NCI-H146 treated with DMSO at 0.1 percent for 48 hours (cell line): ENCODE data around the gene ANTXR1.
"Not testable (repeated sequence)": the region's sequence is repeated elsewhere in the genome, so short reads cannot be mapped to it uniquely, and the experiment has no call there.

ENCODE experiments used
- DNase-seq: peaks from one replicate; lab custom pipeline; 2025; ENCODE audit not compliant: unreplicated experiment; lab: John Stamatoyannopoulos, UW

ANTXR1 gene

DNA sequence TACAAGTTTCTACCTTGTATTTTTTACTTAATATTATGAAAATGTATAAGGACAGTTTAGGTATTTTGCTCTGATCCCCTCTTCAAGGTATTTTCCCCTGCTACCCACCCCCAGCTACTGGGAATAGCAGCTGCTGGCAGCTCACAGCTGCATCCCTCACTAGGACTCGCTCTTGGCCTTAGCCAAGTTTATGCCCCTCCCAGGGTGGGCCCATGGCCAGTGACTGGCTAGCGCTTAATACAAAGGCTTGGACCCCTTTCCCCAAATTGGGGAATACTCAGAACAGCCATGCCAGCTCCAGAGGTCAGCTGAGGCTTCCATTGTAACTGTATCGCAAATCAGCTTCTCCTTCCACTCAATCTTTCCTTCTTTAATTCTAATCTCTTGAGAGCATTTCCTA, 242.8 kb downstream of the ANTXR1 start:
- DNase-seq = no peak

DNA sequence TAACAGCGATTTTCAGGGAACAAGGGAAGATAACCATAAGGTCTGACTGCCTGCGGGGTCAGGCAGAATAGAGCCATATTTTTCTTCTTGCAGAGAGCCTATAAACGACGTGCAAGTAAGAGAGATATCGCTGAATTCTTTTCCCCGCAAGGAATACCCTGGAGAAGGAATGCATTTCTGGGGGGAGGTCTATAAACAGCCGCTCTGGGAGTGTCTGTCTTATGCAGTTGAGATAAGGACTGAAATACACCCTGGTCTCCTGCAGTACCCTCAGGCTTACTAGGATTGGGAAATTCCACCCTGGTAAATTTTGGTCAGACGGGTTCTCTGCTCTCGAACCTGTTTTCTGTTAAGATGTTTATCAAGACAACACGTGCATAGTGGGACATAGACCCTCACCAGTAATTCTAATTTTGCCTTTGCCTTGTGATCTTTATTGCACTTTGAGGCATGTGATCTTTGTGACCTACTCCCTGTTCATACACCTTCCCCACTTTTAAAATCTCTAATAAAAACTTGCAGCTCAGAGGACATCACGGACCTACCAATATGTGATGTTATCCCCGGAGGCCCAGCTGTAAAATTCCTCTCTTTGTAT, 247.1 kb downstream of the ANTXR1 start:
- not testable (repeated sequence) for DNase-seq

- no peak for DNase-seq
Observed at GRCh38 chr2:69260666-69261065, 247.7 kb downstream of the ANTXR1 start.

GRCh38 chr2:69269330-69269729, 256.4 kb downstream of the ANTXR1 start:
- no peak for DNase-seq

DNA sequence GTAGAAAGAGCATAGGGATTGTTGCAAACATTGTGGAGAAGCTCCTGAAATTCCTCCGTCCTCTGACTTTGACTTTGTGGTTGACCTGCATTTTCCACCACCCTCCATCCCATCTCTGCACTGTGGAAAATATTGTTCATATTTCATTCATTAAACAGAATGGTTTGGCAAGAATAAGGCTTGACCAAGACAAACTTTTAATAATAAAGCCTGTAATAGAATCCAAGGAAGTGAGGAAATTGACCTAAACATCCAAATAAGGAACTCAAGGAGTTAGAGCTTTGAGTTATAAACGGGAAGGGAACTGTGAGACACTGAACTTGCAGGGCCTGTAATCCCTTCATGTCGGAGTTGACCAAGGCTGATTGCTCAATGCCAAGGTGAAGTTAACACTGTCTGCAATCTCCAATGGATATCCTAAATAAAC, 258.9 kb downstream of the ANTXR1 start:
- DNase-seq = no peak

DNA sequence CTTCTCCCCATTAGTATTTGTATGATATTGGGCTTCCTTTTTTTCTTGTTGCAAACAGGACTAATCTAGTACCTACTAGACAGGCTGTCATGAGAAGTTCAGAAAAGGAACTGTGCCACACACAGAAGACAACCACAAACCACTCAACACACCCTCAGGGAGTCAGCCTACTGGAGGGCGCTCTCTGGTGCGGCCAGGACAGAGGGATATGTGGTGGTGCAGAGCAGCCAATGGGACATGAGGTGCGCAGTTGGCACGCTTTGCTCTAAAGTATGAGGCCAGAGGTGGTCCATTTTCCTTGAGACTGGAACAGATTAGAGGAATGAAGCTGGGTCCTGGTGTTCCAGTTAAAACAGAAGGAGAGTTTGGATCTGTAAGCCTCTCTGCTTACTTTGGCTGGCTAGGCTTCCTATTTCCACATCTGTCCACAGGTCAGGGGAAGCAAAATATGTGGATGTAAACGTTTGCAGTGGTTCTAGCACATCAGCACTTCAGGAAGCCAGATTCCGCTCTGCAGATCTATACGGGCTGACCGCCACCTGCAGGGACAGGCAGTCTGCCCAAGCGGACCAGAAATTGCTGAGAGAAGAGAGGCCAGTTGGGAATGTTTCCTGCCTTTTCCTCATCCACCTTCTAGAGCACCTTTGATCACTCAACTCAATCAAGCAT, 260.0 kb downstream of the ANTXR1 start:
- DNase-seq = no peak

DNA sequence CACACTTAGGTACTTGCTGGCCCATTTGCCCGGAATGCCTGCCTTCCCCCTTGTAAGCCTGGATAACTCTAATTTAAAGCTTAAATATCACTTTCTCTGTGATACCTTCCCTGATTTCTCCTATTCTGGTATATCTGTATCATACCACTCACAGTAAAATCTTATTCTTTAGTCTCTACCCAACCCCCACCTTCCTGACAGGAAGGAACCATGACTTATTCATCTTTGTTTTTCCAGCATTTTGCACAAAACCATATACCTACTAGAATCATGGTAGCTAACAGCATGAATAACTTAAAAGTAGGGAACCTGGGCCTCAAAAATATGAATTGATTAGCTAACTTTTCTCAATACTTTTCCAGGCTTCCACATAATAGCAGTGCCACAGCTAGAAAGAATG, 262.5 kb downstream of the ANTXR1 start:
- no peak for DNase-seq

DNA sequence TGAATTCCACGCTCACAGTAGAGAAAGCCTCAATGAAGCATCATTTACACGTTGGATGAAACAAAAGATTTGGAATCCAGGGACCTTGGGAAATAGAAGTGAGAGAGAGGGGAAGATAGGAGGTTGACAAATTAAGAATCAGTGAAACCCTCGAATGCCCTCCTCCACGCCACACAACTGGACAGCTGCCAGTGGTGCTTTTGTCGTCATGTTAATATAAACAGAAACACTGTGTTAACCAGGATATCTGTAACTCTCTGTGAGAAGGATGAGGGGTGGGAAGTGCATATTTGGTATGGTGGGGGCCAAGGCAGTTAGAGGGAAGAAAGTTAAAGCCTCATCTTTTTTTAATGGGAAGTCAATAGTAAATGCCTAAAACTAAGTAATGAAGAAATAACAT, 265.4 kb downstream of the ANTXR1 start:
- no peak for DNase-seq

DNA sequence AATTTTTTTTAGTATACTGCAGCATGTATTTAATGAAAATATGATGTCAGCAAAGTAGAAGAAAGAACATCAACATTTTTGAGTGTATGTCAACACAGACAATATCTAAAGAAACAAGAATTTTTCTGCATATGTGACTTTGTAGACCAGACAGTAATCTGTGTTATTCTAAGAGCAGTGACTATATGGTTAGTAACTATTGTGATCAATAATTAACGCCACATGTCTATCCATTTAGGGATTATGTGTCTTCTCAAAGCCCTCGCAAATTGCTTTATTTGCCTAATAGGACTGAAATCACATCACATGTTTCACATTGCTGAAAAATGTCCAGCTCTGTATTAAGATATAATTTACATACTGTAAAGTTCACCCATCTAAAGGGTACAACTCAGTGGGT, 266.2 kb downstream of the ANTXR1 start:
- no peak for DNase-seq

DNA sequence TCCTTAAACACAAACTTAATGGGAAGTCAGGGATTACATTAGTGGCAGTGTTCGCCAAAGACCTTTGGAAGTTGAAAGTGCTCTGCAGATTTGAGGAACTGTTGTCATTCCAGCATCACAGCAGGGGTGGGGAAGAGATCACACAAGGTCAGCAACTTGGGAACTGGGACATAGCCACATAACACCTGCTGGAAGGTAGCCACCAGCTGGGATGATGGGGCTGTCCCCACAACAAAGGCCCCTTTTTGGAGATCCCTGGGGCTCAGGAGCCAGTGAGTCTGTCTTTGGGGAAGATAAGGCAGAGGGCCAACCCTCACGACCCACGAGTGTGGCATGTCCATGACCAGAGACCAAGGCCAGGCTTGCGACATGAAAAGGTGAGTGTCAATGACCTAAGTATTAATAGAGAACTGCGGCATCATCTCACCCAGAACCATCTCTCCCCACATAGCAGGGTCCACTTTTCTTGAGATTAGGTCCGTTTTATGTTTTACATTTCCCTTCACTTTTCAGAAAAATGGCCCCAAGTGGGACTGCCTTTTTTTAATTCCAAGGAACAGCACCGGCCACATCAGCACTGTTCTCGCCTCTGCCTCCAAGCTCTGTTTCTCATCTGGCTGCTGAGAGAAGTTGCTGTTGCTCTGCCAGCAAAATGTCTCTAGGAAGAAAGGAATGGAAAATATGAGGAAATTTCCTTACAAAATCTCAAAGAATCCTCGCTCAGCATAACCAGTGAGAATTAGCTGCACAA, 267.1 kb downstream of the ANTXR1 start:
- no peak for DNase-seq

DNA sequence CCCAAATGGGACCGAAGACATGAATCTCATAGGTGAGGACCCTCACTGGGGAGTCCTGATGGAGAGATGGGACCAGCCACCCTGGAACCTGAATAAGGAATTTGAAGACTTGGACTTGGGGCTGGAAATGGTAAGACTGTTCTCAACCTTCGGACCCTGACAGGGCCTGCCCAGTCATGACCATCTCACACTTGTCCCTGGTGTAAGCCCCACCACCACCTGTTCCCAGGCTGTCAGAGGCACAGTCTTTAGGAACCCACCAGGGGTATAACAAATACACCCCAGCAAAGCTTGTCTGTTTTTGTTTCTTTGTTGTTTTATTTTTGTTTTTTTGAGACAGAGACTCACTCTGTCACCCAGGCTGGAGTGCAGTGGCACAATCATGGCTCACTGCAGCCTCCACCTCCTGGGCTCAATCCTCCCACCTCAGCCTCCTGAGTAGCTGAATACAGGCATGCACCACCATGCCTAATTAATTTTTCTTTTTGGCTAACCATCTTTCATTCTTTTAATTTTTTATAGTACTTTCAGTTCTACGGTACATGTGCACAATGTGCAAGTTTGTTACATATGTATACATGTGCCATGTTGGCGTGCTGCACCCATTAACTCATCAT, 267.9 kb downstream of the ANTXR1 start:
- no peak for DNase-seq

GRCh38 chr2:69285379-69285894, 272.5 kb downstream of the ANTXR1 start:
- DNase-seq = no peak

DNA sequence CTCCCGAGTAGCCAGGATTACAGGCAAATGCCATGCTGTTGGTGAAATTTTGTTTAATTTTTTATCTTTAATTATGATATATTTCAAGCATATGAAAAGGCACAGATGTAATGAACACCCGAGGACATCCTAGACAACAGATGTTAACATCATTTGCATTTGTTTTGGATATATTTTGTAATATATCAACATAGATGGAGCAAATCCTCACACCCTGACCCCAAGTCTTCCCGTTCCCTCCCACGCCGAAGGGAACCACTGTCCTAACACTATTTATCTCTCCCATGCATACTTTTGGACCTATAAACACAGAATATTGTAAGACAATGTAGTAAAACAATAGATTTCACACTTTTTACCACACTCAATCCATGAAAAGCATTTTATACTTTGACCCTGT, 274.6 kb downstream of the ANTXR1 start:
- no peak for DNase-seq

DNA sequence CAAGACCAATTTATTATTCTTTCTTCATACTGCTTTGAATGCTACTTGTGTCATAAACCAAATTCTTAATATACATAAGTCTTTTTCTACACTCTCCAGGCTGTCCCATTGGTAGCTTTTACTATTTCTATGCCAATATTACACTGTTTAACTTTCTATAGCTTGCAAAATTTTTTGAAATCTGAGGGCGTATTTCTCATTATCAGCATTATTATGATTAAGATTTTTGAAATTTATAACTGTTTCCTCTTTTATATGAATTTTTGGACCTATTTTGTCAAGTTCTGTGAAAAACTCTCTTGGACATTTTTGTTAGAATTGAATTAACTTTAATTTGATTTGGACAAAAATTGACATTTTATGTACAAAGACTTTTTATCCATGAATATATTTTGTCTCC, 275.4 kb downstream of the ANTXR1 start:
- no peak for DNase-seq

GRCh38 chr2:69291004-69291650, 278.1 kb downstream of the ANTXR1 start:
- DNase-seq = no peak

- DNase-seq = no peak
Observed at GRCh38 chr2:69291721-69292120, 278.7 kb downstream of the ANTXR1 start.

DNA sequence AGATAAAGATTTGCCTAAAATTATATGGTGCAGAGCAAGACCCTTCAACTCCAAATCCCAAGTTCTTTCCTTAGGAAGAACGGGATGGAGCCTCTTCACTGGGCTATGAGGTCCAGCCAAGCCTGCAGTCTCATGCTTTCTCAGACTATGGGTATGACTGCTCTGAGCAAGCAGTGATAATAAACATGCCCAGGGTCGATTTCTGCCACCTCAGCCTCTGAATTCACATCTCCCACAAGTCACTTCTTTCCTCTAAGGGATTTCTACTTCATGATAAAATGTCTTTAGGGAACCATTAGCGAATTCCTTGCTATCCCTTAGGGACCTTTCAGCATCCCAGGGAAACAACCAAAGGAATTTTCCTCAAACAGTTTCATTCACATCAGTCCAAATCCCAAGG, 279.3 kb downstream of the ANTXR1 start:
- DNase-seq = no peak

GRCh38 chr2:69296421-69296820, 283.4 kb downstream of the ANTXR1 start:
- no peak for DNase-seq

DNA sequence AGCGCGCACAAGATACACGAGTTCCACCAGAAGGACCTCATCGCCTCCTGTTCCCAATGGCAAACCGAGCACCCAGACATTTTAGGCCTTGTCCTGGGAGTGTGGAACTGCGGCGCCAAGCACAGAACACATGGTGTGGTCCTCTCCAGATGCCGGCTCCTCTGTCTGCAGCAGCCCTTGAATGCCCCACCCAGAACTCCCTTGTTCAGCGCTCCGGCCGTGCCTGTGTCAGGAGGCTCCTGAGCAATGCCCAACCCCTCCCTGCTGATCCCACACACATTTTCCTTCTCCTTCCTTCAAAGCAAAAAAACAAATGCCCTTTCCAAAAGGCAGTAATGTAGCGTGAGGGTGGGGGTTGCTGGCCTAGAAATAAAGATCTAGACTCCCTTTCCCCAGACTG, 284.2 kb downstream of the ANTXR1 start:
- no peak for DNase-seq

DNA sequence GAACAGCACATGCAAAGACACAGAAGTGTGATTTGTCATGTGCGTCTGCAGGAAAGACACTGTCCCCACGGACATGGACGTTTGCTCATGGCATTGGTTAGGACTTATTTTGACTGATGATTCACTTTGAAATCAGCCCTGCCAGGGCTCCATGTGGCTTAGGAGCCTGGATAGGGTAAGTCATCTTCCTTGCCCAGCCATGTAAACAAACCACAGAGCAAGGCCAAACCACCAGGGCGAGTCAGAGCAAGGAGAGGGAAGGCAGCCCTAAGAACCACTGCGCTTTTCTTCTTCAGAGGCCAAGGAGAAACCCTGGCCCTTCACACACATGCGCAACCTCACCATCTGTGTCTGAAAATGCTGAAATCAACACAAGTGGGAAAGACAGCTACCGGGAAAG, 285.3 kb downstream of the ANTXR1 start:
- DNase-seq = no peak

GRCh38 chr2:69298862-69299261, 285.9 kb downstream of the ANTXR1 start:
- DNase-seq = no peak
